Stimulated activated CD8-positive, alpha-beta memory T cell treated with anti-CD3 and anti-CD28 coated beads, Interleukin-12 subunit alpha, Interleukin-12 subunit beta, amount 100 ng/mL, for 1 hour (primary cell): ENCODE data around the gene DNAJC6.
"Not testable (repeated sequence)": the region's sequence is repeated elsewhere in the genome, so short reads cannot be mapped to it uniquely, and the experiment has no call there.

ENCODE experiments used
- DNase-seq: peaks from one replicate; pipeline ENCODE4 v3.0.0-alpha.2; 2020; ENCODE audit warnings: low read depth

DNAJC6 gene

GRCh38 chr1:65431111-65431705 lies 121.9 kb downstream of the DNAJC6 start:
- no peak for DNase-seq

DNA sequence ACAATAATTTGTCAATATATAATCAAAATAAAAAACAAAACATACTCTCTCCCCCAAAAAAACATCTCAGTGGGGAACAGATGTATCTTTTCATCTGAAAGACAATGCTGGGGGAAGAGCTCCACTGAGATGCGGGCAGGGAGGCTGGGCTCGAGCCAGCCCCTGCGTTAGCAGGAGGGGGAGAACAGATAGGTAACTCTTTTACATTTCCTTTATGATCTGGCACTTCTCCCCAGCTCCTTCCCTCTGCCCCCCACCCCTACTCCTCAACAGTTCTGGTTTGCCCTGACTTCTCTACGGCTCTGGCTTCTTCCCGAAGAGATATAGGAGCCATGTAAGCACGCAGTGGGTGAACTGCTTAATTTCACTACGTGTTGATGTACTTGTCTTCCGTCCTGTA lies 123.6 kb downstream of the DNAJC6 start:
- DNase-seq: no peak

DNA sequence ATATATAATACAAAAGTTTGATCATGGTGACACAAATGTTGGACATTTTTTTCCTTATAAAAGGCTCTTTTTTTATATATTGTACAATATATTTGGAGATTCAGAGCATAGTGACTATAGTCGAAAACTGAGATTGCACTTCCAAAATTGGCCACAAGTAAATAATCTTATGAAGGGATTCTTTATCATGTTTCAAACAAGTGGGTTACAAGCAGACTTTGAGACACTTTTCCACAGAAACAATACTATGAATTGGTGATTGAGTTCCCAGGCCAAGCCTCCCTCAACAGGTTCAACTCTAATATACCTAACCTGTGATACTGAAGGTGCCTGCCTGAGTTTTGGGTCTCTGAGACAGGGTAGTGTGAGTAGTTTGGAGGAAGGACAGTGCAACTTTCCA lies 124.9 kb downstream of the DNAJC6 start:
- no peak for DNase-seq

- DNase-seq: no peak
These were observed 125.4 kb downstream of the DNAJC6 start for GRCh38 chr1:65434760-65435159.

DNA sequence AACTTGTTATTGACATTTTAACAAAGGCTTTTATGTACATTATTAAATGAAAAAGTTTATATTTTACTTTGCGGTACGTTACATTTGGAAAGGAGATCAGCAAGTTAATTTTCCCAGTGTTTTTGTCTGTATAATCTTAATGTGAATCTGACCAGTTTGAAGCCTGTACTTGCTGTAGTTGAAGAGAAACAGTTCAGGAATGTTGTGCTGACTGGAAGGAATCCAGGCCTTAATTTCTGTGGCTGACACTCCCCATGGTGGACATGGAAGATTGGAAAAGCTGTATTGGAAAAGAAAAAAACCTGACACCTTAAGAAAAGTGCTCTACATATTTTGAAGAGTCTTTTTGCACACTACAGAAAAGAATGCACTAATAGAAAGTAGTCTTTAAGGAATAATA lies 126.6 kb downstream of the DNAJC6 start:
- no peak for DNase-seq

GRCh38 chr1:65437616-65438015 lies 128.3 kb downstream of the DNAJC6 start:
- no peak for DNase-seq

GRCh38 chr1:65440322-65440900 lies 131.1 kb downstream of the DNAJC6 start:
- no peak for DNase-seq

- DNase-seq: no peak
These were observed 131.6 kb downstream of the DNAJC6 start for GRCh38 chr1:65440915-65441314.

- DNase-seq: no peak
These were observed 132.1 kb downstream of the DNAJC6 start for GRCh38 chr1:65441464-65441863.

GRCh38 chr1:65442442-65442841 lies 133.1 kb downstream of the DNAJC6 start:
- DNase-seq: no peak

- DNase-seq: no peak
These were observed 134.3 kb downstream of the DNAJC6 start for GRCh38 chr1:65443647-65444046.

GRCh38 chr1:65444128-65444640 lies 134.8 kb downstream of the DNAJC6 start:
- DNase-seq: no peak

GRCh38 chr1:65445837-65446236 lies 136.5 kb downstream of the DNAJC6 start:
- no peak for DNase-seq

- DNase-seq: no peak
These were observed 140.0 kb downstream of the DNAJC6 start for GRCh38 chr1:65449214-65449823.

DNA sequence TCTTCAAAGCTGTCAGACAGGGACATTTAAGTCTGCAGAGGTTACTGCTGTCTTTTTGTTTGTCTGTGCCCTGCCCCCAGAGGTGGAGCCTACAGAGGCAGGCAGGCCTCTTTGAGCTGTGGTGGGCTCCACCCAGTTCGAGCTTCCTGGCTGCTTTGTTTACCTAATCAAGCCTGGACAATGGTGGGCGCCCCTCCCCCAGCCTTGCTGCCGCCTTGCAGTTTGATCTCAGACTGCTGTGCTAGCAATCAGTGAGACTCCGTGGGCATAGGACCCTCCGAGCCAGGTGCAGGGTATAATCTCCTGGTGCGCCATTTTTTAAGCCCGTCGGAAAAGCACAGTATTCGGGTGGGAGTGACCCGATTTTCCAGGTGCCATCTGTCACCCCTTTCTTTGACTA lies 146.3 kb downstream of the DNAJC6 start:
- DNase-seq: not testable (repeated sequence)

DNA sequence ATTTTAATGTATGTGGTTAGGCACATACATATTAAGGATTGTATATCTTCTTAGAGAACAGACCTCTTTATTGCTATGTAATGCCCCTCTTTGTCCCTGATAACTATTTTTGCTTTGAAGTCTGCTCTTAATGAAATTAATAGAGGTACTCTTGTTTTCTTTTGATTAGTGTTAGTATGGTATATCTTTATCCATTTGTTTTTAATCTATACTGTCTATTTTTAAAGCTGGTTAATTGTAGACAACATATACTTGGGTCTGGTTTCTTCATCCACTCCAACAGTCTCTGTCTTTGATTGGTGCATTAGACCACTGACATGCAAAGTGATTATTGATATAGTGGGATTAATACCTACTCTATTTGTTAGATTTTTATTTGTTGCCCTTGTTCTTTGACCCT lies 147.1 kb downstream of the DNAJC6 start:
- no peak for DNase-seq

- DNase-seq: no peak
These were observed 148.5 kb downstream of the DNAJC6 start for GRCh38 chr1:65457868-65458267.

DNA sequence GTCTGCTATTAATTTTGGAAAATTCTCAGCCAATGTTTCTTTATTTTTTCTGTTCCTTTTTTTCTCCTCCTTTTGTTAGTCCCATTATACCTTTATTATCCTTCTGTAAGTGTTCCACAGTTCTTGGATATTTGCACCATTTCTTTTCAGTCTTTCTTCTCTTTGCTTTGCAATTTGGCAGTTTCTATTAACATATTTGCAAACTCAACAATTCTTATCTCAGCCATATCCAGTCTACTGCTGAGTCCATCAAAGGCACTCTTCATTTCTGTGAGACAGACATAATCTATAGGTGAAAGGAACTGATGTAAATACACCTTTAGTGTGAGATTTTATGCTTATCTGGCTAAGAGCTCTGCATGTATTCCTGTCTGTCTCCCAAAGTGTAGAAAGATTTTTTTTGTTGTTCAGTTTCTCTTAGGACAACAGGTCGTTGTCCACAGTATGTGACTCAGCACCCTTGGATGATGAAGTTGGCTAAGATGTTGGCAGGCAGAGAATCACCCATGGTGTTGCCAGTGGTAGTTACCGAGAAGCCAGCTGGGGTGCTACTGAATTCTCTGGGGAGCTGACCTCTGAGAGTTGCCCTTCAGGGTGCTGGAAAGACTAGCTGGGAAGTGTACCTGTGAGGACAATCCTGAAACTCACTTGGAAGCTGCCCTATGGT lies 149.5 kb downstream of the DNAJC6 start:
- no peak for DNase-seq

DNA sequence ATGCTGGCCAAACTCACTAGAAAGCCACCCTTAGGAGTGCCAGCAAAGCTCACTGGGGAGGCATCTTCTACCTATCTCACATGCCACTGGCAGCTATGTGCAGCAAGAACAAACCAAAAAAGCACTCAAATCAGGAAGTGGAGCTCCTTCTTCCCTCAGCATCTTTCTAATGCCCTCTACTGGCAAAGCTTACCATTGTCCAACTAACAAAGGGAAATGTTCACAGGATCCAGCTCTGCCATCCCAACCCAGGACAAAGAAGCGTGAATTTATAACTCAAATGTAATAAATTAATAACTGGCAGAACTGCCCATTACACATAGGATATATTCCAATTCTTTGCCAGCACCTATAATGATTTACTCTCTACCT lies 150.0 kb downstream of the DNAJC6 start:
- no peak for DNase-seq
